Small intestine (tissue), 7 donors: ENCODE measurements around the gene TTL. TPM values are rescaled to one million over a fixed set of nuclear protein-coding genes. Genes with fewer than 3 reads are reported as not detected.

Experiments used
- DNase-seq, 2 donors: peaks; one replicate each; pipeline versions ENCODE4 v3.0.0 to v3.0.0-alpha.2; 2013
- FAIRE-seq: peaks from 2 replicates; lab custom pipeline; 2012; peaks lifted over from hg19 to GRCh38; lab: Jason Lieb, UNC
- H3K27ac ChIP-seq, 3 donors: one replicate each; pipeline ENCODE4 v1.5.1; 2013; ENCODE audit warnings: low read length in 2 of 3, mild to moderate bottlenecking in 2 of 3, control low read depth in 1 of 3, inconsistent platforms in 1 of 3, low read depth in 1 of 3, moderate library complexity in 1 of 3
- H3K27me3 ChIP-seq, 3 donors: one replicate each; pipeline ENCODE4 v1.6.1; 2013; ENCODE audit warnings: low read length in 3 of 3, inconsistent platforms in 1 of 3; ENCODE audit not compliant: control insufficient read depth in 3 of 3, insufficient read depth in 3 of 3
- H3K36me3 ChIP-seq, 3 donors: one replicate each; pipeline ENCODE4 v1.6.1; 2013; ENCODE audit warnings: low read length in 3 of 3, inconsistent platforms in 1 of 3, low read depth in 1 of 3, mild to moderate bottlenecking in 1 of 3, moderate library complexity in 1 of 3; ENCODE audit not compliant: control insufficient read depth in 3 of 3, insufficient read depth in 2 of 3
- H3K4me1 ChIP-seq, 3 donors: one replicate each; pipeline ENCODE4 v1.6.1; 2013; ENCODE audit warnings: low read length in 2 of 3, inconsistent platforms in 1 of 3, low read depth in 1 of 3, mild to moderate bottlenecking in 1 of 3, moderate library complexity in 1 of 3; ENCODE audit not compliant: control insufficient read depth in 3 of 3, insufficient read depth in 2 of 3
- H3K4me3 ChIP-seq, 3 donors: one replicate each; pipeline ENCODE4 v1.5.1; 2013; ENCODE audit warnings: low read length in 3 of 3, control low read depth in 1 of 3, inconsistent platforms in 1 of 3, low read depth in 1 of 3, mild to moderate bottlenecking in 1 of 3, moderate library complexity in 1 of 3
- H3K9me3 ChIP-seq, 2 donors: one replicate each; pipeline ENCODE4 v1.6.1; 2013; ENCODE audit warnings: low read depth in 1 of 2, low read length in 1 of 2; ENCODE audit not compliant: control insufficient read depth in 2 of 2, insufficient read depth in 1 of 2
- WGBS, 3 donors: extraction: QIAGEN DNeasy Blood & Tissue Kit; methylation state at CpG; one replicate each; pipeline ENCODE4 v1.1.7; 2013; 5-methylcytosine and 5-hydroxymethylcytosine counted together
- polyA plus RNA-seq, 4 donors: library from polyadenylated mRNA; stranded (reverse) in 3 of 4; unstranded in 1 of 4; fragments of 200-250 nt in 3 of 4; fragments of 120-200 nt in 1 of 4; gene quantifications; one replicate each; pipeline versions ENCODE4 v1.2.1 to v1.2.3, GENCODE V29; 2013
- donor health status: healthy with polysubstance abuse.
- donor health status: control.
- donor health status: control.
- donor health status: Bipolar disorder and iron deficiency.
- donor health status: healthy.

TTL gene
- polyA plus RNA-seq, 4 donors = 3.6 to 10.6 (median 7.1) TPM

DNA sequence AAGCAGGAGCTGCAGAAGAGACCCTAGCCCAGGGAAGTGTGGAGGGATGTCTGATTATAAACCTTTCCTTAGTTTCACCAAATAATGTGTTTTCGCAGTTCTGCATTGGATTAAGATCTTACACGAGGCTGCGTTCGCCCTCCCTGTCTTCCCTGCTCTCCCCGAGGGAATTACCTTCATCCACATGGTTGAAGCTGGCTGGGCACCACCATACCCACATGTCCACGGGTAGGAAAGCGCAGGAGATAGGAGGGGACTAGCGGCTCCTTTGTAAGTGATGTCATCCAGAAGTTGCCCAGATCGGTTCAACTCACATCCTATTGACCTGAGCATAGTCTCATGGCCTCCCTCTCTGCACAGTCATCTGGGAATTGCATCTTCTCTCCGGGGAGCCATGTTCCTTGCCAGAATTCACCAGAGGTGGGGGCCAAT lies 1.1 kb downstream of the TTL start:
- WGBS, 3 donors = 3 to 9% (median 7%) methylated on average over 10 of the region's 10 CpGs
- H3K36me3 ChIP-seq = peaks cover 0 to 2% (median 0%) of the 10 kb centered on the region in 3 donors
- peaks cover 0 to 9% (median 8%) of the 10 kb centered on the region in 3 donors for H3K4me1 ChIP-seq
- no peaks in the 10 kb centered on the region for H3K9me3 ChIP-seq
- H3K27me3 ChIP-seq = no peaks in the 10 kb centered on the region
- no peak for FAIRE-seq
- H3K27ac ChIP-seq = peak overlapping the region in 2 of 3 donors; percentile 73 to 89
- DNase-seq = peak; percentile 45 to 60
- H3K4me3 ChIP-seq = peak overlapping the region; percentile 59 to 95 (median 83)

GRCh38 chr2:112483831-112484230 lies 1.9 kb downstream of the TTL start:
- Histone ChIP-seq H3K4me1 (peaks cover 0 to 9% (median 8%) of the 10 kb centered on the region in 3 donors), H3K4me3 (no peak overlapping the region), H3K27me3 (no peaks in the 10 kb centered on the region), H3K9me3 (no peaks in the 10 kb centered on the region), H3K36me3 (peaks cover 0 to 2% (median 0%) of the 10 kb centered on the region in 3 donors), H3K27ac (no peak overlapping the region)
- DNase-seq = no peak
- 75 to 82% (median 78%) methylated on average over 3 of the region's 3 CpGs for WGBS, 3 donors
- no peak for FAIRE-seq

DNA sequence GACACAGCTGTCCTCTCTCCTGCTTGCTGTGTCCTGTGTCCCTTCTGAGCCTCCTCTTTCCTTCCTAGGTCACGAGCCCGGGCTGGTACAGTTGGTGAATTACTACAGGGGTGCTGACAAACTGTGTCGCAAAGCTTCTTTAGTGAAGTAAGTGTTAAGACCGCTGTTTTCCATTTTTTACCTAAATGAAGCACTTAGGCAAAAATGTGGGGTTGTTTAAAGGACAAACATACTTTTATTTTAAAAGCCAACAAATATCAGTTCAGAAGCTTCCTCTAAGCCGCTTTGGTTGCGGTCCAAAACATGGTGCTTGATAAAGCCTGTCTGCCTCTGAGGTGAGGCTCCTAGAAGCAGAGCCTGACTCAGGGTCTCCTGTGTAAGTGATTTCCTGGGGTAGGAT lies 3.9 kb downstream of the TTL start:
- H3K27ac ChIP-seq = no peak overlapping the region
- H3K27me3 ChIP-seq = no peaks in the 10 kb centered on the region
- H3K4me1 ChIP-seq = peaks cover 0 to 9% (median 8%) of the 10 kb centered on the region in 3 donors
- H3K36me3 ChIP-seq = peaks cover 0 to 2% (median 0%) of the 10 kb centered on the region in 3 donors
- 95 to 98% (median 96%) methylated on average over 6 of the region's 6 CpGs for WGBS, 3 donors
- H3K9me3 ChIP-seq = no peaks in the 10 kb centered on the region
- no peak for DNase-seq
- no peak overlapping the region for H3K4me3 ChIP-seq
- FAIRE-seq = no peak

GRCh38 chr2:112486895-112487294 lies 4.9 kb downstream of the TTL start:
- no peaks in the 10 kb centered on the region for H3K9me3 ChIP-seq
- no peaks in the 10 kb centered on the region for H3K27me3 ChIP-seq
- no peak overlapping the region for H3K27ac ChIP-seq
- 83 to 93% (median 84%) methylated on average over 5 of the region's 5 CpGs for WGBS, 3 donors
- H3K36me3 ChIP-seq = peaks cover 0 to 2% (median 0%) of the 10 kb centered on the region in 3 donors
- H3K4me3 ChIP-seq = no peak overlapping the region
- DNase-seq (no peak), FAIRE-seq (no peak)
- peaks cover 0 to 9% (median 8%) of the 10 kb centered on the region in 3 donors for H3K4me1 ChIP-seq

DNA sequence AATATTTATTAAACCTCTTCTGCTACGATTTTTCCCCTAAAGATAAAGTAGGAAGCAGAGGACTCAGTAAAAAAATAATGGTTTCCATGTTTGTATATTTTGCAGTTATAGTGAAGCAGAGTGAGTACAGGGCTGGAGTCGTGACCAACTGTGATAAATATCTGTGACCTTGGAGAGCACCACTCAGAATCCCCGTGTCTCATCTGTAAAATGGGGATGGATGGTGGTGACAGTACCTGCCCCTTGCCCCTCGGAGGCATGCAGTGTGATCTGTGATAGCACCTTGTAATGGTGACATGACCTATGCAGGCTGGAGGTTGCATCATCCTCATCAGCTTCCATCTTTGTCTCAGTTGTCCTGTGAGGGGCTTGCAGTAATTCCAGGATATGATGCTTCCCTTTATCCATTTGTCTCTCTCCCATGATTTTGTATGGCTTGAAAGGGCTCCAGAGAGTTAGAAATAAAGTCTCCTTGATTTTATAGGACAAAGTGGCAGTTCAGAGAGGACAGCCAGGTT lies 5.5 kb downstream of the TTL start:
- no peaks in the 10 kb centered on the region for H3K9me3 ChIP-seq
- no peaks in the 10 kb centered on the region for H3K27me3 ChIP-seq
- H3K36me3 ChIP-seq = peaks cover 0 to 2% (median 0%) of the 10 kb centered on the region in 3 donors
- DNase-seq (no peak), FAIRE-seq (no peak)
- 74 to 83% (median 81%) methylated on average over 4 of the region's 4 CpGs for WGBS, 3 donors
- H3K4me1 ChIP-seq = peaks cover 0 to 9% (median 8%) of the 10 kb centered on the region in 3 donors
- no peak overlapping the region for H3K4me3 ChIP-seq
- H3K27ac ChIP-seq = no peak overlapping the region

DNA sequence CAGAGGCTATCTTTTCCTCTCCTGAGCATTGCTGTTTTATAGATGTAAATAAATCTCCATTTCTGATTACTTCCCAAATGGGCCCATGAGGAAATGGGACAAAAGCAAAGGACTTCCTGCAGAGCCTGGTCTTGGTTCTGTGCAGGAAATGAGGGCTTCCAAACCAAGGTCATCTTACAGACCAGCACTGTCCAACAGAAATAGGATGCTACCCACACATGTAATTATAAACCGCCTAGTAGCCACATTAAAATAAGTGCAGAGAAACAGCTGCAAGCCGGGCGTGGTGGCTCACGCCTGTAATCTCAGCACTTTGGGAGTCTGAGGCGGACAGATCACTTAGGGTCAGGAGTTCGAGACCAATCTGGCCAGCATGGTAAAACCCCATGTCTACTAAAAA lies 6.2 kb downstream of the TTL start:
- Histone ChIP-seq H3K9me3 (no peaks in the 10 kb centered on the region), H3K27me3 (no peaks in the 10 kb centered on the region), H3K27ac (no peak overlapping the region), H3K36me3 (peaks cover 0 to 2% (median 0%) of the 10 kb centered on the region in 3 donors), H3K4me3 (no peak overlapping the region), H3K4me1 (peaks cover 0 to 6% (median 4%) of the 10 kb centered on the region in 3 donors)
- DNase-seq = no peak
- FAIRE-seq = no peak
- 80 to 94% (median 91%) methylated on average over 6 of the region's 6 CpGs for WGBS, 3 donors

DNA sequence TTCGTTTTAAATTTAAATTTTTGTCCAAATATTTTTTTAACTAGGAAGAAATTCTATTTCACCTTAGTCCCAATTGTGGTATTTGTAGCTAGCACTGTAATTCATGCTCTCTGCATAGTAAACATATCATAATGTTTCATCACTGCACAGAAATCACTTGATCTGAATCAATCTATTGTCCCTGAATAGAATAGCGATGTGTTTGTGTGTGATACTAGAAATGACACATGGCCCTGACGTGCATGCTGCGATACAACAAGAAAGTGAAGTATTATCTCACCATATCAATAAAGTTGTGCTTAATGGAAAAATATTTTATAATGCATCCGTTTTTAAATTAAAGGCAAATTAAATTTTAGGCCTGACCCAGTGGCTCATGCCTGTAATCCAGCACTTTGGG lies 10.0 kb downstream of the TTL start:
- FAIRE-seq (no peak), DNase-seq (no peak)
- Histone ChIP-seq H3K4me3 (no peak overlapping the region), H3K9me3 (no peaks in the 10 kb centered on the region), H3K27ac (no peak overlapping the region), H3K36me3 (peaks cover 0 to 5% (median 2%) of the 10 kb centered on the region in 3 donors), H3K27me3 (no peaks in the 10 kb centered on the region), H3K4me1 (peaks cover 0 to 4% (median 0%) of the 10 kb centered on the region in 3 donors)
- WGBS, 3 donors = 92 to 96% (median 96%) methylated on average over 5 of the region's 5 CpGs

DNA sequence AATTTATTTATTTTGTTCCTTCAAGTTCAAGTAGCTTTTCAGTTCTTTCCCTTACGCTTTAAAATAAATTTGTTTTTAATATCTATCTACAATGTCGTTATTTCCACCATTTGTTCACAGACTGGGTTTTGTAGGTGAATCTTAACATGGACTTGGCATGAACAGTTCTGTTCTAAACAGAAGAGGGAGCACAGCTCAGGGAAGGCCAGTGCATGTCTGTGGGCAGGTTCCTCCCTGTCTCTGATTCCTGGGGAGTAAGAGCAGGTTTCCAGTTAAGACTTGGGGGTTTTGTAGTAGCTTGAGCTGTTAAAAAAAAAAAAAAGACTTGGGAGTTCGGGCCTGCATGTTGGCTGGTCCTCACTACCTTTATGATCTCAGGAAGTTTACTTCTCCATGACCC lies 11.1 kb downstream of the TTL start:
- H3K27me3 ChIP-seq = no peaks in the 10 kb centered on the region
- WGBS, 3 donors = 67 to 82% (median 77%) methylated on average over 3 of the region's 3 CpGs
- FAIRE-seq (no peak), DNase-seq (no peak)
- peaks cover 0 to 4% (median 0%) of the 10 kb centered on the region in 3 donors for H3K4me1 ChIP-seq
- no peak overlapping the region for H3K4me3 ChIP-seq
- peaks cover 0 to 3% (median 2%) of the 10 kb centered on the region in 3 donors for H3K36me3 ChIP-seq
- H3K9me3 ChIP-seq = no peaks in the 10 kb centered on the region
- H3K27ac ChIP-seq = no peak overlapping the region
